ENCODE measurements around the gene EMX1. TPM values are rescaled to one million over a fixed set of nuclear protein-coding genes. Genes with fewer than 3 reads are reported as not detected.
A peak's percentile ranks its signal among the peaks of the same experiment; 100 is the strongest.

Gene EMX1
- total RNA-seq, 1 experiment from 2014 or later, result 0.72 TPM

DNA sequence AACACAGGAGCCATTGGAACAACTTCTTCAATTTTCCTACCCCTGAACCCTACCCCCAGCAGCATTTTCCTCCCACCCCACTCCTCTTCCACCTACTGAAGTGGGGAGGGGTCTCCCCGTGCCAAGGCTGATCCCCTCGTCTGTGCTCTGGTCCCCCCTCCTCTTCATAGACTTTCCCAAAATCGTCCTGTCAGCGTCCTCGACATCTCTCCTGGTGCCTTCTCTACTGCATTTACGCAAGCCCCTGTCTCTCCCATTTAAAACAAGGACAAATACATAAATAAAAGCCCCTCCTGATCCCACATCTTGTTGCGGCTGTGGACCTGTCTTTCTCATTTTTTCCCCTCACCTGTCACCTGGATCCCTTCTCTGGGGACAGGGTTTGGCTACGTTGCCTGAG lies 42.2 kb downstream of the EMX1 start:
- Mint-ChIP-seq H3K9me3 (no peaks in the 10 kb centered on the region), H3K4me3 (no peak overlapping the region), H3K4me1 (peaks cover 42 to 48% of the 10 kb centered on the region in 2 experiments), H3K27ac (peak overlapping the region in 1 of 3 experiments; percentile 46; a peak in 2 of 7 replicates), H3K27me3 (ENCODE audit: low read depth) (peaks cover 7% of the 10 kb centered on the region), H3K36me3 (ENCODE audit: insufficient read depth in 1 of 3, low read depth in 3 of 3) (peaks cover 9 to 17% (median 16%) of the 10 kb centered on the region in 3 experiments; a peak in 5 of 7 replicates)
- H4K20me1 ChIP-seq (ENCODE audit: control insufficient read depth, insufficient read depth, insufficient read length), result no peaks in the 10 kb centered on the region
- H4K8ac ChIP-seq (replicated peaks; ENCODE audit: insufficient read length, low read depth, low read length), result no peak overlapping the region
- no peak overlapping the region for H3K23ac ChIP-seq (ENCODE audit: insufficient read length, low read depth, low read length)
- H3K27ac ChIP-seq (ENCODE audit: insufficient read length, low read depth, low read length), result no peak overlapping the region
- no peaks in the 10 kb centered on the region for H3K79me2 ChIP-seq (ENCODE audit: insufficient read depth, low read length)
- no peak overlapping the region for H4K5ac ChIP-seq (ENCODE audit: insufficient read length, low read depth, low read length)
- H3K79me1 ChIP-seq (ENCODE audit: insufficient read depth, low read depth, low read length, poor library complexity, severe bottlenecking), result no peaks in the 10 kb centered on the region
- H2BK20ac ChIP-seq (ENCODE audit: low read depth, low read length, poor library complexity, severe bottlenecking), result no peak overlapping the region
- H3K23me2 ChIP-seq (ENCODE audit: insufficient read length, low read depth, low read length, poor library complexity, severe bottlenecking), result no peaks in the 10 kb centered on the region
- no peak overlapping the region for H4K91ac ChIP-seq (ENCODE audit: insufficient read length, low read depth, low read length)
- H3T11ph ChIP-seq (ENCODE audit: low read length), result no peak overlapping the region
- H2BK15ac ChIP-seq (ENCODE audit: low read depth, low read length), result no peak overlapping the region
- no peaks in the 10 kb centered on the region for H3K9me3 ChIP-seq (ENCODE audit: control insufficient read depth, low read depth, low read length)
- no peak overlapping the region for H2BK5ac ChIP-seq (ENCODE audit: insufficient read length, low read length)
- H2AK5ac ChIP-seq (ENCODE audit: insufficient read length, low read length), result no peak overlapping the region
- H3K56ac ChIP-seq (ENCODE audit: insufficient read length, low read depth, low read length), result no peak overlapping the region
- WGBS (ENCODE audit: extremely low coverage, insufficient read length, low lambda C conversion rate), result no CpG with 5 or more reads among the region's 8 CpGs
- H3K4ac ChIP-seq (ENCODE audit: low read depth, low read length), result no peak overlapping the region
- no peak overlapping the region for H3K14ac ChIP-seq (ENCODE audit: insufficient read depth, low read length)
- H3K4me2 ChIP-seq (ENCODE audit: insufficient read depth, insufficient read length, low read length), result no peak overlapping the region
- H2AFZ ChIP-seq (ENCODE audit: low read length), result no peak overlapping the region
- no peak overlapping the region for H2BK12ac ChIP-seq (ENCODE audit: insufficient read length, low read depth, low read length)
- TF ChIP-seq, protein P1, sequence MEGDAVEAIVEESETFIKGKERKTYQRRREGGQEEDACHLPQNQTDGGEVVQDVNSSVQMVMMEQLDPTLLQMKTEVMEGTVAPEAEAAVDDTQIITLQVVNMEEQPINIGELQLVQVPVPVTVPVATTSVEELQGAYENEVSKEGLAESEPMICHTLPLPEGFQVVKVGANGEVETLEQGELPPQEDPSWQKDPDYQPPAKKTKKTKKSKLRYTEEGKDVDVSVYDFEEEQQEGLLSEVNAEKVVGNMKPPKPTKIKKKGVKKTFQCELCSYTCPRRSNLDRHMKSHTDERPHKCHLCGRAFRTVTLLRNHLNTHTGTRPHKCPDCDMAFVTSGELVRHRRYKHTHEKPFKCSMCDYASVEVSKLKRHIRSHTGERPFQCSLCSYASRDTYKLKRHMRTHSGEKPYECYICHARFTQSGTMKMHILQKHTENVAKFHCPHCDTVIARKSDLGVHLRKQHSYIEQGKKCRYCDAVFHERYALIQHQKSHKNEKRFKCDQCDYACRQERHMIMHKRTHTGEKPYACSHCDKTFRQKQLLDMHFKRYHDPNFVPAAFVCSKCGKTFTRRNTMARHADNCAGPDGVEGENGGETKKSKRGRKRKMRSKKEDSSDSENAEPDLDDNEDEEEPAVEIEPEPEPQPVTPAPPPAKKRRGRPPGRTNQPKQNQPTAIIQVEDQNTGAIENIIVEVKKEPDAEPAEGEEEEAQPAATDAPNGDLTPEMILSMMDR (conservative IDR thresholded peaks at IDR 0.05), result no peak
- no peak overlapping the region for H3K9ac ChIP-seq (ENCODE audit: extremely low read depth, insufficient read length, low read length)
- no peak overlapping the region for H3K18ac ChIP-seq (ENCODE audit: insufficient read length, low read depth, low read length)
- DNase-seq, result no peak
- peaks cover 12% of the 10 kb centered on the region; the same call in 1 of the 2 replicates for H3K4me1 ChIP-seq (ENCODE audit: insufficient read depth, low read length)
- H2BK120ac ChIP-seq (ENCODE audit: low read depth, low read length, poor library complexity, severe bottlenecking), result no peak overlapping the region
- no peaks in the 10 kb centered on the region for H3K27me3 ChIP-seq (ENCODE audit: insufficient read depth, low read length)
